Measurements from ENCODE around the gene C17orf67.

Gene C17orf67

GRCh38 chr17:56801459-56802178 lies 32.1 kb downstream of the C17orf67 start:
- Histone ChIP-seq H3F3A (ENCODE audit: control insufficient read depth, insufficient read depth) (no peaks in the 10 kb centered on the region), H3K4me1 (ENCODE audit: control insufficient read depth, low read length) (no peaks in the 10 kb centered on the region), H4K20me1 (ENCODE audit: control insufficient read depth, insufficient read depth, low read depth, low read length) (no peaks in the 10 kb centered on the region), H3K9me2 (replicated peaks; ENCODE audit: control insufficient read depth, low read length) (no peaks in the 10 kb centered on the region), H3K36me3 (ENCODE audit: control insufficient read depth, low read length) (no peaks in the 10 kb centered on the region), H3K9me3 (ENCODE audit: control insufficient read depth, insufficient read depth, low read length) (no peaks in the 10 kb centered on the region), H3K27me3 (ENCODE audit: control insufficient read depth, low read length) (0 out of 2 replicates have a peak, but pooled peaks cover 2% of the 10 kb centered on the region), H3K79me2 (ENCODE audit: control insufficient read depth, low read length) (no peaks in the 10 kb centered on the region), H3K27ac (ENCODE audit: low read depth, low read length) (no peak overlapping the region), H3K4me2 (ENCODE audit: low read length) (no peak overlapping the region), H3K4me3 (ENCODE audit: low read length) (no peak overlapping the region)
- TF ChIP-seq EZH2phosphoT487 (IDR thresholded peaks at IDR 0.05; ENCODE audit: borderline replicate concordance, low read length) = no peak
- no peak for TF ChIP-seq CTCF (IDR thresholded peaks at IDR 0.05; ENCODE audit: low read depth, low read length, poor library complexity, severe bottlenecking)

GRCh38 chr17:56798916-56799315 lies 34.8 kb downstream of the C17orf67 start:
- no peaks in the 10 kb centered on the region for H3K79me2 ChIP-seq (ENCODE audit: control insufficient read depth, low read length)
- H3F3A ChIP-seq (ENCODE audit: control insufficient read depth, insufficient read depth) = no peaks in the 10 kb centered on the region
- 0 out of 2 replicates have a peak, but pooled peaks cover 2% of the 10 kb centered on the region for H3K27me3 ChIP-seq (ENCODE audit: control insufficient read depth, low read length)
- no peak overlapping the region for H3K27ac ChIP-seq (ENCODE audit: low read depth, low read length)
- no peak overlapping the region for H3K4me3 ChIP-seq (ENCODE audit: low read length)
- no peaks in the 10 kb centered on the region for H3K4me1 ChIP-seq (ENCODE audit: control insufficient read depth, low read length)
- no peaks in the 10 kb centered on the region for H3K36me3 ChIP-seq (ENCODE audit: control insufficient read depth, low read length)
- no peaks in the 10 kb centered on the region for H4K20me1 ChIP-seq (ENCODE audit: control insufficient read depth, insufficient read depth, low read depth, low read length)
- TF ChIP-seq CTCF (IDR thresholded peaks at IDR 0.05; ENCODE audit: low read depth, low read length, poor library complexity, severe bottlenecking) (no peak), EZH2phosphoT487 (IDR thresholded peaks at IDR 0.05; ENCODE audit: borderline replicate concordance, low read length) (no peak)
- no peak overlapping the region for H3K4me2 ChIP-seq (ENCODE audit: low read length)
- H3K9me2 ChIP-seq (replicated peaks; ENCODE audit: control insufficient read depth, low read length) = no peaks in the 10 kb centered on the region
- no peaks in the 10 kb centered on the region for H3K9me3 ChIP-seq (ENCODE audit: control insufficient read depth, insufficient read depth, low read length)

GRCh38 chr17:56796536-56796935 lies 37.2 kb downstream of the C17orf67 start:
- Histone ChIP-seq H3K79me2 (ENCODE audit: control insufficient read depth, low read length) (no peaks in the 10 kb centered on the region), H3K36me3 (ENCODE audit: control insufficient read depth, low read length) (no peaks in the 10 kb centered on the region), H3K4me1 (ENCODE audit: control insufficient read depth, low read length) (no peaks in the 10 kb centered on the region), H3K9me2 (replicated peaks; ENCODE audit: control insufficient read depth, low read length) (no peaks in the 10 kb centered on the region), H3K4me3 (ENCODE audit: low read length) (no peak overlapping the region), H3K27ac (ENCODE audit: low read depth, low read length) (no peak overlapping the region), H3K27me3 (ENCODE audit: control insufficient read depth, low read length) (0 out of 2 replicates have a peak, but pooled peaks cover 2% of the 10 kb centered on the region), H3K9me3 (ENCODE audit: control insufficient read depth, insufficient read depth, low read length) (no peaks in the 10 kb centered on the region), H3F3A (ENCODE audit: control insufficient read depth, insufficient read depth) (no peaks in the 10 kb centered on the region), H3K4me2 (ENCODE audit: low read length) (no peak overlapping the region), H4K20me1 (ENCODE audit: control insufficient read depth, insufficient read depth, low read depth, low read length) (no peaks in the 10 kb centered on the region)
- TF ChIP-seq CTCF (IDR thresholded peaks at IDR 0.05; ENCODE audit: low read depth, low read length, poor library complexity, severe bottlenecking) (no peak), EZH2phosphoT487 (IDR thresholded peaks at IDR 0.05; ENCODE audit: borderline replicate concordance, low read length) (no peak)

Measured in DOHH2 (cell line).